ENCODE data around the gene RAP1A.

The RAP1A gene

DNA sequence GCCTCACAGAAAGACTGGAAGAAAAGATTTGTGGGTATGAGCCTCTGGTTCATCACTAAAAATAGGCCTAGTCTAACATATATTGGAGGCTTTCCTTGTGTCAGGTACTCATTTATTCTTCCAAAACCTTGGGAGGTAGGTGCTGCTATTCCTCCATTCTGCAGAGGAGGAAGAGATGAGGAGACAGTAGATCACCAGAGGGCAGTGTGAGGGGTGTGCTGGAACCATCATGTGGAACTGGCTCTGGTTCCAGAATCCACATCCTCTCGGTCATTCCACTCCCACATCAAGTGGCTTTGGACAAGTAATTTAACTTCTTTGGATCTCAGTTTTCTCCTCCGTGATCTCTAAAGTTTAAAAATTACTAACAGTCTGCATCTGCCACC is 127.0 kb downstream of the RAP1A start:
- H3K27ac ChIP-seq (ENCODE audit: low read depth, low read length): no peak overlapping the region
- no peaks in the 10 kb centered on the region for H3K9me2 ChIP-seq (replicated peaks; ENCODE audit: control insufficient read depth, low read length)
- peaks cover 10% of the 10 kb centered on the region for H3K4me1 ChIP-seq (ENCODE audit: control insufficient read depth, low read length)
- H3F3A ChIP-seq (ENCODE audit: control insufficient read depth, insufficient read depth): no peaks in the 10 kb centered on the region
- no peaks in the 10 kb centered on the region for H4K20me1 ChIP-seq (ENCODE audit: control insufficient read depth, insufficient read depth, low read depth, low read length)
- H3K27me3 ChIP-seq (ENCODE audit: control insufficient read depth, low read length): peaks cover 7% of the 10 kb centered on the region; the same call in 1 of the 2 replicates
- TF ChIP-seq EZH2phosphoT487 (IDR thresholded peaks at IDR 0.05; ENCODE audit: borderline replicate concordance, low read length): no peak
- TF ChIP-seq, protein P1, sequence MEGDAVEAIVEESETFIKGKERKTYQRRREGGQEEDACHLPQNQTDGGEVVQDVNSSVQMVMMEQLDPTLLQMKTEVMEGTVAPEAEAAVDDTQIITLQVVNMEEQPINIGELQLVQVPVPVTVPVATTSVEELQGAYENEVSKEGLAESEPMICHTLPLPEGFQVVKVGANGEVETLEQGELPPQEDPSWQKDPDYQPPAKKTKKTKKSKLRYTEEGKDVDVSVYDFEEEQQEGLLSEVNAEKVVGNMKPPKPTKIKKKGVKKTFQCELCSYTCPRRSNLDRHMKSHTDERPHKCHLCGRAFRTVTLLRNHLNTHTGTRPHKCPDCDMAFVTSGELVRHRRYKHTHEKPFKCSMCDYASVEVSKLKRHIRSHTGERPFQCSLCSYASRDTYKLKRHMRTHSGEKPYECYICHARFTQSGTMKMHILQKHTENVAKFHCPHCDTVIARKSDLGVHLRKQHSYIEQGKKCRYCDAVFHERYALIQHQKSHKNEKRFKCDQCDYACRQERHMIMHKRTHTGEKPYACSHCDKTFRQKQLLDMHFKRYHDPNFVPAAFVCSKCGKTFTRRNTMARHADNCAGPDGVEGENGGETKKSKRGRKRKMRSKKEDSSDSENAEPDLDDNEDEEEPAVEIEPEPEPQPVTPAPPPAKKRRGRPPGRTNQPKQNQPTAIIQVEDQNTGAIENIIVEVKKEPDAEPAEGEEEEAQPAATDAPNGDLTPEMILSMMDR (IDR thresholded peaks at IDR 0.05; ENCODE audit: low read depth, low read length, poor library complexity, severe bottlenecking): no peak
- no peaks in the 10 kb centered on the region for H3K9me3 ChIP-seq (ENCODE audit: control insufficient read depth, insufficient read depth, low read length)
- H3K36me3 ChIP-seq (ENCODE audit: control insufficient read depth, low read length): no peaks in the 10 kb centered on the region
- no peaks in the 10 kb centered on the region for H3K79me2 ChIP-seq (ENCODE audit: control insufficient read depth, low read length)
- H3K4me2 ChIP-seq (ENCODE audit: low read length): no peak overlapping the region
- H3K4me3 ChIP-seq (ENCODE audit: low read length): no peak overlapping the region

DNA sequence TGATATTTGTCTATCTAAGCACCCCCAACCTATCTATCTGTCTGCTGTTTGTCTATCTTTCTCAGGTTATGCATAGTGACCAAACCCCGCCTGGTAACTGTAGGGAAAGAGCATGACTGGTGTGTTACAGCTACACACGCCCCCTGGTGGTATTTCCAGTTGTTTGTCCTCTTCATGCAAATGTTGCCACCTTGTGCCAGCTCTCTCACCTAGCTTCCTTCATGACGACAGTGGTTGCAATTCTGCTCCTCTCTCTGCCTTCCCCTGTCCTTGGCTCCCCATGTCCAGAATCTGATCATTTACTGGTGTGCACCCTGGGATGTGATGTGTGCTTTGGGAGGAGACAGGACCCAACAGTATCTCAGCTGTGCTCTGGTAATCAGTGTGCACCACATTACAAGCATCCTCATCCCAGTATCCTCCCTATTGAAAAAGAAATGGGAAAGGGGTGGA is 127.7 kb downstream of the RAP1A start:
- Histone ChIP-seq H3K9me3 (ENCODE audit: control insufficient read depth, insufficient read depth, low read length) (no peaks in the 10 kb centered on the region), H3K9me2 (replicated peaks; ENCODE audit: control insufficient read depth, low read length) (no peaks in the 10 kb centered on the region), H3K36me3 (ENCODE audit: control insufficient read depth, low read length) (no peaks in the 10 kb centered on the region), H4K20me1 (ENCODE audit: control insufficient read depth, insufficient read depth, low read depth, low read length) (no peaks in the 10 kb centered on the region), H3K79me2 (ENCODE audit: control insufficient read depth, low read length) (no peaks in the 10 kb centered on the region), H3K27me3 (ENCODE audit: control insufficient read depth, low read length) (peaks cover 7% of the 10 kb centered on the region; the same call in 1 of the 2 replicates), H3F3A (ENCODE audit: control insufficient read depth, insufficient read depth) (no peaks in the 10 kb centered on the region), H3K4me2 (ENCODE audit: low read length) (no peak overlapping the region), H3K27ac (ENCODE audit: low read depth, low read length) (no peak overlapping the region), H3K4me1 (ENCODE audit: control insufficient read depth, low read length) (peaks cover 14% of the 10 kb centered on the region), H3K4me3 (ENCODE audit: low read length) (no peak overlapping the region)
- no peak for TF ChIP-seq EZH2phosphoT487 (IDR thresholded peaks at IDR 0.05; ENCODE audit: borderline replicate concordance, low read length)
- TF ChIP-seq, protein P1 (IDR thresholded peaks at IDR 0.05; ENCODE audit: low read depth, low read length, poor library complexity, severe bottlenecking): peak; percentile 88

DNA sequence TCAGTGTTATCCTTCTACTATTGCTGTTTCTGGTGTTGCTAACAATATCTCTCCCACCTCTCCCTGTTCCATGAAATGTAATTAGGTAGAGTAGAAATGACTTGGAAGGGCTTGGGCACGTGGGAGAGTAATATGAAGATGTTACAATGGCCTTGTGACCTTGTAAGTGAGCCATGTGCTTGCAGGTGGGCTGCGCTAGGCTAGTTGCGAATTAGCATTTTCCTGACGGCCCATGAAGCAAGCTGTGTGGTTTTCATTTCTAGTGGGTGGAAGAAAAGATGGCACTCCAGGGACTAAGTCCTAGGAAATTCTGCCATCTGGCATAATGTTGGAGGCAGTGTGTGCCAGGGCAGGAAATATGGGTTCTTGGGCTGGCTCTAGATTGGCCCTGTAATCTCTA is 128.4 kb downstream of the RAP1A start:
- Histone ChIP-seq H3K36me3 (ENCODE audit: control insufficient read depth, low read length) (no peaks in the 10 kb centered on the region), H3K9me3 (ENCODE audit: control insufficient read depth, insufficient read depth, low read length) (no peaks in the 10 kb centered on the region), H3K4me2 (ENCODE audit: low read length) (no peak overlapping the region), H3K4me3 (ENCODE audit: low read length) (no peak overlapping the region), H4K20me1 (ENCODE audit: control insufficient read depth, insufficient read depth, low read depth, low read length) (no peaks in the 10 kb centered on the region), H3K9me2 (replicated peaks; ENCODE audit: control insufficient read depth, low read length) (no peaks in the 10 kb centered on the region), H3K4me1 (ENCODE audit: control insufficient read depth, low read length) (peaks cover 15% of the 10 kb centered on the region), H3K27ac (ENCODE audit: low read depth, low read length) (no peak overlapping the region), H3F3A (ENCODE audit: control insufficient read depth, insufficient read depth) (no peaks in the 10 kb centered on the region), H3K27me3 (ENCODE audit: control insufficient read depth, low read length) (peaks cover 7% of the 10 kb centered on the region; the same call in 1 of the 2 replicates), H3K79me2 (ENCODE audit: control insufficient read depth, low read length) (no peaks in the 10 kb centered on the region)
- TF ChIP-seq, protein P1 (IDR thresholded peaks at IDR 0.05; ENCODE audit: low read depth, low read length, poor library complexity, severe bottlenecking): no peak
- no peak for TF ChIP-seq EZH2phosphoT487 (IDR thresholded peaks at IDR 0.05; ENCODE audit: borderline replicate concordance, low read length)

All from DOHH2 (cell line).